GM12891 (cell line): ENCODE results near the gene ATF1.
"Not testable (repeated sequence)": the region's sequence is repeated elsewhere in the genome, so short reads cannot be mapped to it uniquely, and the experiment has no call there.

Experiments
- DNase-seq: peaks from one replicate; pipeline ENCODE4 v3.0.0; 2011; ENCODE audit warnings: low spot score; ENCODE audit not compliant: insufficient read length
- FAIRE-seq: peaks from 2 replicates; lab custom pipeline; 2011; peaks lifted over from hg19 to GRCh38; lab: Jason Lieb, UNC
- PAX5 ChIP-seq: IDR thresholded peaks from 2 replicates; pipeline ENCODE4 v1.6.1; 2011; ENCODE audit warnings: low read length, moderate library complexity, mild to moderate bottlenecking; ENCODE audit not compliant: insufficient read depth, severe bottlenecking
- POLR2A ChIP-seq: IDR thresholded peaks from 2 replicates; pipeline ENCODE4 v1.6.1; 2011; ENCODE audit warnings: low read depth, low read length, control low read depth
- POLR2AphosphoS5 ChIP-seq: IDR thresholded peaks from 2 replicates; pipeline ENCODE4 v1.6.1; 2011; ENCODE audit warnings: low read depth, low read length, control low read depth
- POU2F2 ChIP-seq: IDR thresholded peaks from 2 replicates; pipeline ENCODE4 v1.6.1; 2011; ENCODE audit warnings: low read depth, mild to moderate bottlenecking, control low read depth, low read length, moderate library complexity
- SPI1 ChIP-seq: IDR thresholded peaks from 2 replicates; pipeline ENCODE4 v1.6.1; 2011; ENCODE audit warnings: low read depth, low read length, control low read depth
- TAF1 ChIP-seq: IDR thresholded peaks from 2 replicates; pipeline ENCODE4 v1.6.1; 2011; ENCODE audit warnings: low read depth, low read length, control low read depth

ATF1 gene

DNA sequence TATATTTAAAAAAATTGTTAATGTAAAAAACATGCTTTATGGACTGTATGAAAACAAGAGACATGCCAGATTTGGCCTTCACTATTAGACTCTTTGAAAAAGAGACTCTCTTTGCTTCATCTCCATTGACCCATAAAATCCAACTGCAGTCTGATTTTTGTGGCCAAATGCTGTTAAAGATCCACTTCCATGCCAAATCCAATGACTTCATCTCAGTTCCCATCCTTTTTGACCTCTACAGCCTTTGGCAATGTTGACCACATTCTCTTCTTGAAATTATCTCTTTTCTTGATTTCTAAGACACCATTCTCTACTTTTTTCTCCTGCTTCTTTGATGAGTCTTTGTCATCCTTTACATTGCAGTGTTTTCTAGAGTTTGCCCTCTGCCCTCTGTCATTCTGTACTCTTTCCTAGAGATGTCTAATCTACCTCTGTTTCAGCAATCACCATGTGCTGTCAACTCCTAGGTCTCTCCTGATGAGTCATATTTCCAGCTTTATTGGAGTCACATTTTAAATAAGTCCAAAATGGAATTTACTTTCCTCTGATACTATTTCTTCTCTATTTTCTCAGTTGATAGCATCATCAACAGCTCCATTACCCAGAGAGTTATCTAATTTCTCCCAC is 81.2 kb downstream of the ATF1 start:
- FAIRE-seq: no peak
- no peak for TF ChIP-seq POLR2AphosphoS5
- no peak for TF ChIP-seq PAX5
- no peak for TF ChIP-seq TAF1
- no peak for TF ChIP-seq POLR2A
- TF ChIP-seq POU2F2: no peak
- no peak for TF ChIP-seq SPI1
- no peak for DNase-seq

DNA sequence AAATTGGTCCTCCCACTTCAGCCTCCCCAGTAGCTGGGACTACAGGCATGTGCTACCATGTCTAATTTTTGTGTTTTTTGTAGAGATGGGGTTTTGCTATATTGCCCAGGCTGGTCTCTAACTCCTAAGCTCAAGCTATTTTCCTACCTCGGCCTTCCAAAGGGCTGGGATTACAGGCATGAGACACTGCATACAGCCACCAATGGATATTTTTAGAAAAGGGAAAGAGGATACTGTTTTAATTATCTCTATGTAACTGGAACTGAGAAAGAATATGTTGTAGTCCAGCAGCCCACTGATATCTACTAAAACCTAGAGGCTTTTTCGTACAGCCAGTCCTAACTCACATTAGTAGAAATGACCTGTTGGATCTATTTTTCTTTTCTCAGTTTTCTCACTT is 85.1 kb downstream of the ATF1 start:
- no peak for FAIRE-seq
- no peak for DNase-seq
- no peak for TF ChIP-seq SPI1
- no peak for TF ChIP-seq TAF1
- no peak for TF ChIP-seq POLR2AphosphoS5
- TF ChIP-seq POU2F2: no peak
- no peak for TF ChIP-seq POLR2A
- TF ChIP-seq PAX5: no peak

DNA sequence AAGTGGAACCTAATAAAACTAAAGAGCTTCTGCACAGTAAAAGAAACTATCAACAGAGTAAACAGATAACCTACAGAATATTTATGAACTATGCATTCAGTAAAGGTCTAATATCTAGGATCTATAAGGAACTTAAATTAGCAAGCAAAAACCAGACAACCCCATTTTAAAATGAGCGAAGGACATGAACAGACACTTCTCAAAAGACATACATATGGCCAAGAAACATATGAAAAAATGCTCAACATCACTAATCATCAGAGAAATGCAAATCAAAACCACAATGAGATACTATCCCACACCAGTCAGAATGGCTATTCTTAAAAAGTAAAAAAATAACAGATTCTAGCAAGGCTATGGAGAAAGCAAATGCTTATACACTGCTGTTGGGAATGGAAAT is 91.3 kb downstream of the ATF1 start:
- FAIRE-seq, DNase-seq: not testable (repeated sequence)

DNA sequence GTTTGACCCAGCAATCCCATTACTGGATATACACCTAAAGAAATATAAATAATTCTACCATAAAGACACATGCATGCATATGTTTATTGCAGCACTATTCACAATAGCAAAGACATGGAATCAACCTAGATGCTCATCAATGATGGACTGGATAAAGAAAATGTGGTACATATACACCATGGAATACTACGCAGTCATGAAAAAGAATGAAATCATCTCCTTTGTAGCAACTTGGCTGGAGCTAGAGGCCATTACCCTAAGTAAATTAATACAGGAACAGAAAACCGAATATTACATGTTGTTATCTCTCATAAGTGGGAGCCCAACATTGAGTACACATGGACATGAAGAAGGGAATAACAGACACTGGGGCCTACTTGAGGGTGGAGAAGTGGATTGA is 91.8 kb downstream of the ATF1 start:
- DNase-seq, FAIRE-seq: not testable (repeated sequence)

DNA sequence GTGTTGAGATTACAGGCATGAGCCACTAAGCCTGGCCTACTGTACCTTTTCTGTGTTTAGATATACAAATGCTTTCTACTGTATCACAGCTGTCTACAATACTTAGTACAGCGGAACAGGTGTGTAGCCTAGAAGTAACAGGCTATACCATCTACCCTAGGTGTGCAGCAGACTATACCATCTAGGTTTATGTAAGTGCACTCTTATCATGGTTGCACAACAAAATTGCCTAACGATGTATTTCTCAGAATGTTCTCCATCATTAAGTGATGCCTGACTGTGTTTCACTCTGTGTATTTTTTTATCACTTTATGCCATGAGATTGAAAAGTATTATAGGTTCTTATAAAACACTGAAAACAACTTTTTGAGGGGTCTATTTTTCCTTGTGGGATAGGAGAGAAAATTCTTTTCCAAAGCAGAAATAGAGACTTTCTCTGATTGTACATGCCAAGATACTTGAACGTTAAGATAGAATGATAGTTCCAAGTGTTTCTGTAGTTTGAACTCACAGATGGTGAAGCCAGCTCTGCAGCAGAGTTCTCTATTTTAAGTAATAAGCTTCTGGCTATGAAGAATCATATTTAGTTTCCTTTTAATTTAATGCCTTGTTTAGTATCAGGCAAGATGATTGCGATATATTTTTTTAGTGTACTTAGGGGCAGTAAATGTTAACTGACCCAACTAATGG is 95.9 kb downstream of the ATF1 start:
- no peak for FAIRE-seq
- no peak for DNase-seq
- TF ChIP-seq POLR2AphosphoS5 (no peak), PAX5 (no peak), SPI1 (no peak), POLR2A (no peak), TAF1 (no peak), POU2F2 (no peak)

DNA sequence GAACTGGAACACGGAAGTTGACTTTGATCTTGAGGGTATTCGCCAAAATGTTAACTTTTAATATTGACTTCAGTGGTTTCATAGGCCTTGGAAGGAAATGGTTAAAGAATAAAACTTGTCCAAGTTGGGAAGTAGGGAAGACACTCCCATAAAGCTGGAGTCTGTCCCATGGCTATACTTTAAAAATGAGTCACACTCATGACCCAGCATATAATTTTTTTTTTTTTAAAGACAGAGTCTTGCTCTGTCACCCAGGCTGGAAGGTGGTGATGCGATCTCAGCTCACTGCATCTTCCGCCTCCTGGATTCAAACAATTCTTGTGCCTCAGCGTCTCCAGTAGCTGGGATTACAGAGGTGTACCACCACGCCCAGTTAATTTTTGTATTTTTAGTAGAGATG is 98.4 kb downstream of the ATF1 start:
- FAIRE-seq (no peak), DNase-seq (no peak)
- TF ChIP-seq POLR2A: no peak
- no peak for TF ChIP-seq POLR2AphosphoS5
- no peak for TF ChIP-seq PAX5
- TF ChIP-seq TAF1: no peak
- no peak for TF ChIP-seq POU2F2
- no peak for TF ChIP-seq SPI1

DNA sequence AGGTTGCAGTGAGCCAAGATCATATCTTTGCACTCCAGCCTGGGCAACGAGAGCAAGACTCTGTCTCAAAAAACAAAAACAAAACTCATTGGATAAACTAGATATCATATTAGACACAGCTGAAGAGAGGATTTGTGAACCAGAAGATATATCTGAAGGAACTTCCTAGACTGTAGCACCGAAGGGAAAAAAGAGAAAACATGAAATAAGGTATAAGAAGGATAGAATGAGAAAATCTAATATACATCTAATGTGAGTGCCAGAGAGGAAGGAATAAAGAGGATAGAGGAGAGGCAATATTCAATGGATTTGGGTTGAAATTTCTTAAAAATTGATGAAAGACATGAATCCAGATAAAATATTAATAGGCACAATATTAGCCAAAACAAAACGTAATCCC is 101.4 kb downstream of the ATF1 start:
- FAIRE-seq: no peak
- no peak for DNase-seq
- no peak for TF ChIP-seq SPI1
- TF ChIP-seq TAF1: no peak
- TF ChIP-seq POLR2AphosphoS5: no peak
- TF ChIP-seq POLR2A: no peak
- TF ChIP-seq PAX5: no peak
- no peak for TF ChIP-seq POU2F2

DNA sequence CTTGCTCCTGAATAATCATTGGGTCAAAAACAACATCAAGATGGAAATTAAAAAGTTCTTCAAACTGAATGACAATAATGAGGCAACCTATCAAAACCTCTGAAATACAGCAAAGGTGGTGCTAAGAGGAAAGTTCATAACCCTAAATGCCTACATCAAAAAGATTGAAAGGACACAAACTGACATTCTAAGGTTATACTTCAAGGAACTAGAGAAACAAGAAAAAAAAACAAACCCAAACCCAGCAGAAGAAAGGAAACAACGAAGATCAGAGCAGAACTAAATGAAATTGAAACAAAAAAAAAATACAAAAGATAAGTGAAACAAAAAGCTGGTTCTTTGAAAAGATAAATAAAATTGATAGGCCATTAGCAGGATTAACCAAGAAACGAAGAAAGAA is 105.0 kb downstream of the ATF1 start:
- FAIRE-seq, DNase-seq: not testable (repeated sequence)
